Measurements from ENCODE around the gene TAS2R31. TPM values are rescaled to one million over a fixed set of nuclear protein-coding genes. Genes with fewer than 3 reads are reported as not detected.
A peak's percentile ranks its signal among the peaks of the same experiment; 100 is the strongest.

The TAS2R31 gene
- total RNA-seq, 1 experiment from 2014 or later: 1.7 TPM

- Histone ChIP-seq H2BK5ac (ENCODE audit: insufficient read length, low read length) (no peak overlapping the region), H4K5ac (ENCODE audit: insufficient read length, low read depth, low read length) (no peak overlapping the region), H3K4me2 (ENCODE audit: insufficient read depth, insufficient read length, low read length) (no peak overlapping the region), H2BK12ac (ENCODE audit: insufficient read length, low read depth, low read length) (no peak overlapping the region), H3K23ac (ENCODE audit: insufficient read length, low read depth, low read length) (no peak overlapping the region), H3K79me2 (ENCODE audit: insufficient read depth, low read length) (peaks cover 2% of the 10 kb centered on the region; the same call in 1 of the 2 replicates), H2AFZ (ENCODE audit: low read length) (no peak overlapping the region), H3K14ac (ENCODE audit: insufficient read depth, low read length) (no peak overlapping the region), H3K27ac (ENCODE audit: insufficient read length, low read depth, low read length) (no peak overlapping the region), H4K91ac (ENCODE audit: insufficient read length, low read depth, low read length) (no peak overlapping the region), H2BK15ac (ENCODE audit: low read depth, low read length) (no peak overlapping the region), H2BK20ac (ENCODE audit: low read depth, low read length, poor library complexity, severe bottlenecking) (no peak overlapping the region), H4K20me1 (ENCODE audit: control insufficient read depth, insufficient read depth, insufficient read length) (no peaks in the 10 kb centered on the region), H3K27me3 (ENCODE audit: insufficient read depth, low read length) (no peaks in the 10 kb centered on the region; the same call in 1 of the 2 replicates), H3K18ac (ENCODE audit: insufficient read length, low read depth, low read length) (no peak overlapping the region), H2AK5ac (ENCODE audit: insufficient read length, low read length) (no peak overlapping the region), H3K56ac (ENCODE audit: insufficient read length, low read depth, low read length) (no peak overlapping the region), H2BK120ac (ENCODE audit: low read depth, low read length, poor library complexity, severe bottlenecking) (no peak overlapping the region), H3T11ph (ENCODE audit: low read length) (no peak overlapping the region), H3K9me3 (ENCODE audit: control insufficient read depth, low read depth, low read length) (no peaks in the 10 kb centered on the region), H4K8ac (replicated peaks; ENCODE audit: insufficient read length, low read depth, low read length) (no peak overlapping the region), H3K9ac (ENCODE audit: extremely low read depth, insufficient read length, low read length) (no peak overlapping the region), H3K23me2 (ENCODE audit: insufficient read length, low read depth, low read length, poor library complexity, severe bottlenecking) (no peaks in the 10 kb centered on the region), H3K4ac (ENCODE audit: low read depth, low read length) (no peak overlapping the region), H3K79me1 (ENCODE audit: insufficient read depth, low read depth, low read length, poor library complexity, severe bottlenecking) (no peaks in the 10 kb centered on the region), H3K4me1 (ENCODE audit: insufficient read depth, low read length) (no peaks in the 10 kb centered on the region; the same call in 1 of the 2 replicates)
- Mint-ChIP-seq H3K36me3 (ENCODE audit: insufficient read depth in 1 of 3, low read depth in 3 of 3) (peaks cover 0 to 4% (median 0%) of the 10 kb centered on the region in 3 experiments; a peak in 3 of 7 replicates), H3K27ac (peak overlapping the region in 1 of 3 experiments; percentile 18; a peak in 2 of 7 replicates), H3K4me3 (no peak overlapping the region), H3K9me3 (no peaks in the 10 kb centered on the region), H3K27me3 (ENCODE audit: low read depth) (no peaks in the 10 kb centered on the region; the same call in none of the 2 replicates), H3K4me1 (peaks cover 18 to 19% of the 10 kb centered on the region in 2 experiments)
- DNase-seq: no peak
- no peak for TF ChIP-seq CTCF (conservative IDR thresholded peaks at IDR 0.05)
- no CpG with 5 or more reads among the region's 1 CpG for whole genome bisulfite sequencing (ENCODE audit: extremely low coverage, insufficient read length, low lambda C conversion rate)
Measured at GRCh38 chr12:11070999-11071398, 39.8 kb upstream of the TAS2R31 start.
